Activated CD4-positive, alpha-beta memory T cell treated with anti-CD3 and anti-CD28 coated beads for 36 hours (primary cell): Measurements from ENCODE around the gene RUVBL1. TPM values are rescaled to one million over a fixed set of nuclear protein-coding genes. Genes with fewer than 3 reads are reported as not detected.

ENCODE experiments used
- CTCF ChIA-PET: fragments of 350-600 bp; sonication (Branson Sonifier 250); formaldehyde crosslinking; loops from one replicate; lab custom pipeline; 2021; ENCODE audit warnings: antibody characterized with exemption, inconsistent platforms; lab: Charles Lee
- POLR2A ChIA-PET: fragments of 350-600 bp; sonication (Branson Sonifier 250); formaldehyde crosslinking; loops from one replicate; lab custom pipeline; 2021; ENCODE audit warnings: antibody characterized with exemption; lab: Charles Lee
- DNase-seq: peaks from one replicate; pipeline ENCODE4 v3.0.0-alpha.2; 2020
- H3K27ac Mint-ChIP-seq: one replicate; pipeline ENCODE4 v1.8.0; 2021; ENCODE audit warnings: mixed read lengths
- H3K27me3 Mint-ChIP-seq: one replicate; pipeline ENCODE4 v1.8.0; 2021; ENCODE audit warnings: mixed read lengths
- H3K36me3 Mint-ChIP-seq: one replicate; pipeline ENCODE4 v1.8.0; 2021; ENCODE audit warnings: mixed read lengths
- H3K4me1 Mint-ChIP-seq: one replicate; pipeline ENCODE4 v1.8.0; 2021; ENCODE audit warnings: low read depth, mixed read lengths
- H3K4me3 Mint-ChIP-seq: one replicate; pipeline ENCODE4 v1.8.0; 2021; ENCODE audit warnings: mild to moderate bottlenecking, mixed read lengths
- H3K9me3 Mint-ChIP-seq: one replicate; pipeline ENCODE4 v1.8.0; 2021; ENCODE audit warnings: mixed read lengths
- intact Hi-C: fragments of 100-400 bp; cut with micrococcal nuclease; formaldehyde crosslinking; loops from one replicate; pipeline ENCODE4 v1.15.1; 2023
- total RNA-seq, 2 experiments: library from RNA; stranded (reverse); gene quantifications; one replicate each; pipeline ENCODE4 v1.2.3, GENCODE V29; 2021

RUVBL1 gene
- total RNA-seq, 2 experiments from 2014 or later: 81.6 to 87.0 TPM

DNA sequence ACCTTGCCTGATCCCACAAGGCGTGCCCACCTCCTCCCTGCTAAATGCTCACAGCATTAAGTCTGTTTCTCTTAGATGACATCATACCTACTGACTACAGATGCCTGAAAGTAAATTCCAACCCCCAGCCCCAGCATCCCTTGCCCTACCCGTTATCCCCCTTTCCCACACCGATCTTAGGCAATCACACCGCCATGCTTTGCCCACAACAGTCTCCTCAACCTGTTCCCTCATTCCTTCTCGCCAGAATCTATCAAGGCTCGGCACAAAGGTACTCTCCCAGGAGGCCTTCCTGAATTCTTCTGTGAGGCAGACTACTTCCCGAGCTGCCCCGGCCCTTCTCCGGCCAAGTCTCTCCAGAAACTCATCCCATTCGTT, 72.2 kb downstream of the RUVBL1 start:
- Mint-ChIP-seq H3K36me3 (peaks cover 32% of the 10 kb centered on the region), H3K4me1 (peaks cover 36% of the 10 kb centered on the region), H3K9me3 (no peaks in the 10 kb centered on the region), H3K27me3 (no peaks in the 10 kb centered on the region), H3K4me3 (peak overlapping the region; percentile 94), H3K27ac (peak overlapping the region; percentile 78)
- intact Hi-C loops: loop anchor here (1.0 kb wide), 1 partner anchor 378 kb away; no protein-coding TSS in a partner anchor
- POLR2A ChIA-PET: interaction anchor here (1.1 kb wide), 1 partner anchor 72 kb away, joined by 3 read pairs; the partner anchor contains the start of gene RUVBL1
- CTCF ChIA-PET: interaction anchor here (1.0 kb wide), 1 partner anchor 24 kb away, joined by 4 read pairs; no protein-coding TSS in a partner anchor
- no peak for DNase-seq

DNA sequence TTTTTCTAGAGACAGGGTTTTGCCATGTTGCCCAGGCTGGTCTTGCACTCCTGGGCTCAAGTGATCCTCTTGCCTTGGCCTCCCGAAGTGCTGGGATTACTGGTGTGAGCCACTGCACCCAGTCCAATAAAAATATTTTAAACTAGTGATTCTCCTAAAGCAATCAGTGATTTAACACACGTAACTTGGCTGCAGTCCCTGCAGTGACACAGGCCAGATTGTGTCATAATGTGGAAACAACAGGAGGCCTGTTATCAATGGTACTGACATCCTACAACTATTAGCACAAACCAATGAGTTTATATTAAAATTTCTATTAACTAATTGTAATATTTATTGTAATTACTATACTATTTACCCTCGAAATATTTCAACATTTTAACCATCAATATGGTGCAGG, 73.0 kb downstream of the RUVBL1 start:
- Mint-ChIP-seq H3K36me3 (peaks cover 28% of the 10 kb centered on the region), H3K27me3 (no peaks in the 10 kb centered on the region), H3K4me1 (peaks cover 33% of the 10 kb centered on the region), H3K9me3 (no peaks in the 10 kb centered on the region), H3K27ac (no peak overlapping the region), H3K4me3 (peak overlapping the region; percentile 94)
- ChIA-PET CTCF (interaction anchor here (0.6 to 1.0 kb wide), 2 partner anchors 25 to 398 kb away, joined by 4 to 5 read pairs; no protein-coding TSS in a partner anchor), POLR2A (interaction anchor here (1.1 kb wide), 1 partner anchor 73 kb away, joined by 3 read pairs; the partner anchor contains the start of gene RUVBL1)
- intact Hi-C loops: no loop called here
- no peak for DNase-seq

DNA sequence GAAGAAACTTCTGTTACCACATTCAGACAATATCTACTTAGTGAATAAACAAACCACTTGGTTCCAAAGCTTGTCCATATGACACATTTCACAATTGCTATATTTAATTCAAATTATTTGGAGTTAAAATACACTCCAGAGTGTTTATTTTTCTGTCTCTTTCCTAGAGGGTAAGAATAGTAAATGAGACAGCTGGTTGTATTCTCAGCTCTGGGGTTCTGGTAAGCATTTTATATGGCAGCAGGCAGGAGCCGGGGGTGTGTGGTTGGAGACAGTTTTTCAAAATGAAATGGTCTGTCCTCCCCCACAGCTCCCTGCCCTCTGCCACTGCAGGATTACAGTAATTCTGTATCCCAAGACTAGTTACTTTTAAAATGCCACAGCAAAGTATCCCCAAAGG, 82.3 kb downstream of the RUVBL1 start:
- no peak overlapping the region for H3K27ac Mint-ChIP-seq
- H3K36me3 Mint-ChIP-seq: no peaks in the 10 kb centered on the region
- DNase-seq: no peak
- no peaks in the 10 kb centered on the region for H3K4me1 Mint-ChIP-seq
- ChIA-PET CTCF (no interaction called here), POLR2A (no interaction called here)
- no peak overlapping the region for H3K4me3 Mint-ChIP-seq
- intact Hi-C loops: no loop called here
- H3K9me3 Mint-ChIP-seq: no peaks in the 10 kb centered on the region
- H3K27me3 Mint-ChIP-seq: peaks cover 2% of the 10 kb centered on the region

DNA sequence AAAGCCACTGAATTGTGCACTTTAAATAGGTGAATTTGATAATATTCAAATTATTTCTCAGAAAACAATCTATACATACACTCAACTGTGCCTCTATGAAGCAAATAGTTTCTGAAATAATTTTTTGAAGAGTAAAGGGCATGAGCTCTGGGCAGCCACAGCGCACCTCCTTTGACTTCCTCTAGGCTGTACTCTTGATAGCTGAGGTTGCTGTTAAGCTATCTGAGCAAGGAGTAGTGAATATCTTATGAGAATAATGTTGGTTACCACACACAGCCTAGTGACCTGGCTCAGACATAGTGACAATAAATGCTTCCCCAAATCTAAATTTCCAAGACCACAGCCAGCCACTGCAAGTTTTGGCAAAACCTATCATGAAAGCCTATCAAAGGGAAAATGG, 83.0 kb downstream of the RUVBL1 start:
- no peak overlapping the region for H3K27ac Mint-ChIP-seq
- CTCF ChIA-PET: interaction anchor here (1.4 kb wide), 1 partner anchor 466 kb away, joined by 3 read pairs; no protein-coding TSS in a partner anchor
- H3K9me3 Mint-ChIP-seq: no peaks in the 10 kb centered on the region
- POLR2A ChIA-PET: no interaction called here
- H3K36me3 Mint-ChIP-seq: no peaks in the 10 kb centered on the region
- intact Hi-C loops: no loop called here
- H3K27me3 Mint-ChIP-seq: peaks cover 5% of the 10 kb centered on the region
- no peaks in the 10 kb centered on the region for H3K4me1 Mint-ChIP-seq
- H3K4me3 Mint-ChIP-seq: no peak overlapping the region
- DNase-seq: no peak

DNA sequence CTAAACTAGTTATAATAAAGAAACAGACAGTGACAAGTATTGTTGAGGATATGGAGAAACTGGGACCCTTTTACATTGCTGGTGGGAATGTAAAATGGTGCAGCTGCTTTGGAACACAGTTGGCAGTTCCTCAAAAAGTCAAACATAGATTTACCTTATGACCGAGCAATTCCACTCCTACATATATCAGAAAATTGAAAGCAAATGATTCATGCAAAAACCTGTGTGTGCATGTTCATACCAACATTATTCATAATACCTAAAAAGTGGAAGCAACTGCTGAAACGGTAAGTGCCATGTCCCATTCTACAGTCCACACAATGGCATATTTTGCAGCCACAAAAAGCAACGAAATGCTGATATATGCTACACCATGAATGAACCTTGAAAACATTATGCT, 83.6 kb downstream of the RUVBL1 start:
- Mint-ChIP-seq H3K36me3 (no peaks in the 10 kb centered on the region), H3K4me1 (no peaks in the 10 kb centered on the region), H3K27me3 (peaks cover 5% of the 10 kb centered on the region), H3K27ac (no peak overlapping the region), H3K9me3 (no peaks in the 10 kb centered on the region), H3K4me3 (no peak overlapping the region)
- intact Hi-C loops: no loop called here
- ChIA-PET CTCF (interaction anchor here (1.4 kb wide), 1 partner anchor 465 kb away, joined by 3 read pairs; no protein-coding TSS in a partner anchor), POLR2A (no interaction called here)
- no peak for DNase-seq

DNA sequence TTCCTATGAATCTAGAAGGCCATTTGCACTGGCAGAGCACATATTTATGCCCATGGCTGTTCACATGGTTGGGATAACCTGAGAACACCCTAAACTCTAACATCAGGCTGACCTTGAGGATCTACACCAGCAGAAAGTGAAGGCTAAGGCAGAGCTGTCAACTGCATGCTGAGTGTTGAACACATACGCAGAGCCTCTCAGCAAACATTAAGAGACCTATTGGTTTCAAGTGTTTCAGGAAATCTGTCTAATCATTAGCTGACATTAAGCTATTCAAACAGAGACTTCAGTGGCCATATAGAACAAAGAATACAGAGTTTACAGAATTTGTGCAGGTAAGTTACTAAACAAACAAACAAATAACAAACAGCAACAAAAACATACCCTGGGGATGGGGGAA, 87.5 kb downstream of the RUVBL1 start:
- POLR2A ChIA-PET: no interaction called here
- no peaks in the 10 kb centered on the region for H3K4me1 Mint-ChIP-seq
- peaks cover 3% of the 10 kb centered on the region for H3K27me3 Mint-ChIP-seq
- CTCF ChIA-PET: no interaction called here
- no peaks in the 10 kb centered on the region for H3K36me3 Mint-ChIP-seq
- intact Hi-C loops: no loop called here
- H3K9me3 Mint-ChIP-seq: no peaks in the 10 kb centered on the region
- H3K4me3 Mint-ChIP-seq: no peak overlapping the region
- no peak for DNase-seq
- no peak overlapping the region for H3K27ac Mint-ChIP-seq

DNA sequence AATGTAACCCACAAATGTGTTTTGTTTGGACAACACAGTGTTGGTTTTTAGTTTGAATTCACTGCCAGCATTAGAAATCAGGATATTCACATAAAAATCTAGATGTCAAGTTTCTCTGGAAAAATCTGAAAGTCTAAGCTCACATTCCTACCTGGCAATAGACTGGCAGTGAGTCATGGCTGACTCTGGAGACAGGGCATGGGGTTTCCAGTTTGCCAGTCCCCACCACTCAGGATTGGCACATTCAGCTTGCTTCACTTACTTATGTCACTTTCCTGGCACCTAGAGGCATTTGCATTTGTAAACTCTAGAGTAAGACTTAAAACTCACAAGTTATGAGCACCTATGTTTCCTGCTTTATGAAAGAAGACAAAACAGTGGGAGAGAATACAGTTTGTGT, 90.5 kb downstream of the RUVBL1 start:
- H3K27me3 Mint-ChIP-seq: peaks cover 3% of the 10 kb centered on the region
- ChIA-PET POLR2A (no interaction called here), CTCF (no interaction called here)
- intact Hi-C loops: no loop called here
- no peak overlapping the region for H3K4me3 Mint-ChIP-seq
- H3K9me3 Mint-ChIP-seq: no peaks in the 10 kb centered on the region
- H3K27ac Mint-ChIP-seq: no peak overlapping the region
- H3K36me3 Mint-ChIP-seq: no peaks in the 10 kb centered on the region
- no peaks in the 10 kb centered on the region for H3K4me1 Mint-ChIP-seq
- DNase-seq: no peak

Other genes starting within 250 kb of the RUVBL1 start
- not detected for gene KBTBD12, start 208.6 kb downstream of the RUVBL1 start, total RNA-seq
- 100 to 1,000 TPM; 147 to 149 TPM for gene SEC61A1, start 71.4 kb downstream of the RUVBL1 start, total RNA-seq
- 10 to 100 TPM; 16.1 to 17.2 TPM for gene EEFSEC, start 29.7 kb upstream of the RUVBL1 start, total RNA-seq